T-cell (primary cell): ENCODE measurements around the gene GRHL1. TPM values are rescaled to one million over a fixed set of nuclear protein-coding genes. Genes with fewer than 3 reads are reported as not detected.

Source experiments
- ATAC-seq, 4 experiments: fragments of 200-7000 bp in 3 of 4; fragments of 150-1000 bp in 1 of 4; cut with Tn5 transposase; replicated peaks in 1 of 4; 1 replicate in 3 of 4; 2 replicates in 1 of 4; pipeline ENCODE4 v1.10.0; 2021; ENCODE audit warnings: moderate library complexity in 3 of 4, mild to moderate bottlenecking in 2 of 4, moderate number of reproducible peaks in 1 of 4
- CTCF ChIA-PET, 2 donors: fragments of 300-600 bp; sonication (Branson Sonifier 250); formaldehyde crosslinking; loops; one replicate each; lab custom pipeline; 2022; ENCODE audit warnings: antibody characterized with exemption in 2 of 2; lab: Charles Lee
- POLR2A ChIA-PET, 2 donors: fragments of 300-600 bp; sonication (Branson Sonifier 250); formaldehyde crosslinking; loops; one replicate each; lab custom pipeline; 2022; ENCODE audit warnings: antibody characterized with exemption in 2 of 2; lab: Charles Lee
- DNase-seq, 35 experiments: peaks; one replicate each; pipeline versions ENCODE4 v3.0.0 to v3.0.0-alpha.2; 2013 to 2023
- H3K27ac ChIP-seq: one replicate; pipeline ENCODE4 v1.5.1; 2013; ENCODE audit warnings: low read length
- H3K27me3 ChIP-seq, 2 experiments: replicated peaks in 1 of 2; 1 replicate in 1 of 2; 2 replicates in 1 of 2; pipeline versions ENCODE4 v1.6.1 to v1.7.0; 2013; ENCODE audit warnings: low read length in 1 of 2, mixed read lengths in 1 of 2; ENCODE audit not compliant: control insufficient read depth in 2 of 2, insufficient read depth in 2 of 2; ENCODE audit errors: extremely low read depth in 1 of 2
- H3K36me3 ChIP-seq, 2 donors: 1 replicate in 1 of 2; 2 replicates in 1 of 2; pipeline versions ENCODE4 v1.6.1 to v1.7.0; 2013; ENCODE audit warnings: low read length in 1 of 2; ENCODE audit not compliant: control insufficient read depth in 2 of 2, insufficient read depth in 1 of 2; ENCODE audit errors: extremely low read depth in 1 of 2
- H3K4me1 ChIP-seq, 2 experiments: 1 replicate in 1 of 2; 2 replicates in 1 of 2; pipeline versions ENCODE4 v1.6.1 to v1.7.0; 2013; ENCODE audit warnings: low read length in 2 of 2, mixed read lengths in 1 of 2; ENCODE audit not compliant: insufficient read depth in 2 of 2, control insufficient read depth in 1 of 2; ENCODE audit errors: extremely low read depth in 1 of 2
- H3K4me3 ChIP-seq, 2 donors: 1 replicate in 1 of 2; 2 replicates in 1 of 2; pipeline versions ENCODE4 v1.5.1 to v1.7.0; 2013; ENCODE audit warnings: mild to moderate bottlenecking in 2 of 2, low read length in 1 of 2, moderate library complexity in 1 of 2; ENCODE audit not compliant: control insufficient read depth in 1 of 2; ENCODE audit errors: extremely low read depth in 1 of 2
- H3K9me3 ChIP-seq: 2 replicates; pipeline ENCODE4 v1.7.0; 2013
- H3K27ac Mint-ChIP-seq, 2 donors: one replicate each; pipeline ENCODE4 v1.8.0; 2020 to 2021; ENCODE audit warnings: mild to moderate bottlenecking in 2 of 2, mixed read lengths in 2 of 2
- H3K27me3 Mint-ChIP-seq, 2 donors: one replicate each; pipeline ENCODE4 v1.8.0; 2021 to 2022; ENCODE audit warnings: mixed read lengths in 2 of 2
- H3K36me3 Mint-ChIP-seq: one replicate; pipeline ENCODE4 v1.8.0; 2021; ENCODE audit warnings: mixed read lengths
- H3K4me1 Mint-ChIP-seq, 3 donors: one replicate each; pipeline ENCODE4 v1.8.0; 2020 to 2022; ENCODE audit warnings: mixed read lengths in 3 of 3, mild to moderate bottlenecking in 1 of 3
- H3K4me3 Mint-ChIP-seq, 3 donors: one replicate each; pipeline ENCODE4 v1.8.0; 2020 to 2022; ENCODE audit warnings: mild to moderate bottlenecking in 3 of 3, mixed read lengths in 3 of 3, moderate library complexity in 3 of 3
- H3K9me3 Mint-ChIP-seq, 3 donors: one replicate each; pipeline ENCODE4 v1.8.0; 2020 to 2022; ENCODE audit warnings: mixed read lengths in 3 of 3
- WGBS: methylation state at CpG from one replicate; pipeline ENCODE4 v1.1.5; 2013; ENCODE audit warnings: missing lambda C conversion rate; ENCODE audit not compliant: insufficient coverage; 5-methylcytosine and 5-hydroxymethylcytosine counted together
- total RNA-seq, 35 experiments: library from RNA in 6 of 35; stranded (reverse) in 6 of 35; fragments of 120-200 nt in 1 of 35; gene quantifications; one replicate each; pipeline versions ENCODE4 v1.2.1 to v1.2.4 and lab custom pipeline; 2013 to 2026

GRHL1 gene
- total RNA-seq, 5 donors from 2014 or later (not counting 1 experiment from before 2014, with no cell fraction given) = 0.07 to 0.61 (median 0.43) TPM

DNA sequence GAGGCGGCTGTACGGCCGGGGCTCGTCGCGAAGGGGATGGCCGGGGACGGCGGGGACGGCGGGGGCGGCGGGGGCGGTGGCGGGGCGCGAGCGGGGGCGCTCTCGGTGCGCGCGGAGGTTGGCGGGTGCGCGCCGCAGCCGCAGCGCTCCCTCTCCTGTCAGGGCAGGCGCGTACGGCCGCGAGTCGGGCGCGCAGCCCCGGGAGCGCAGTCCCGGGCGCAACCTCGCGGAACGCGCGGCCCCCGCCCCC is 296 bp upstream of the GRHL1 start:
- H3K27me3 Mint-ChIP-seq = peaks cover 32 to 40% of the 10 kb centered on the region in 2 donors
- no peaks in the 10 kb centered on the region for H3K36me3 ChIP-seq
- no peak for DNase-seq
- peak overlapping the region; percentile 48 to 62 for H3K4me3 ChIP-seq
- WGBS = 0% methylated on average over 45 of the region's 47 CpGs
- no peak overlapping the region for H3K27ac Mint-ChIP-seq
- no peaks in the 10 kb centered on the region for H3K9me3 Mint-ChIP-seq
- H3K4me1 ChIP-seq = peaks cover 0 to 14% of the 10 kb centered on the region in 2 experiments
- CTCF ChIA-PET = no interaction called here
- H3K4me1 Mint-ChIP-seq = peaks cover 10 to 12% (median 10%) of the 10 kb centered on the region in 3 donors
- H3K4me3 Mint-ChIP-seq = peak overlapping the region; percentile 68 to 88 (median 85)
- no peak for ATAC-seq
- H3K27ac ChIP-seq = no peak overlapping the region
- H3K9me3 ChIP-seq = no peaks in the 10 kb centered on the region
- POLR2A ChIA-PET = no interaction called here
- H3K27me3 ChIP-seq = peaks cover 15 to 37% of the 10 kb centered on the region in 2 experiments
- H3K36me3 Mint-ChIP-seq = no peaks in the 10 kb centered on the region

- H3K4me1 Mint-ChIP-seq = peaks cover 10 to 12% (median 10%) of the 10 kb centered on the region in 3 donors
- H3K27ac ChIP-seq = no peak overlapping the region
Measured at GRCh38 chr2:9952286-9952737, 819 bp downstream of the GRHL1 start.

GRCh38 chr2:9952856-9953503 is 1.5 kb downstream of the GRHL1 start:
- Histone ChIP-seq H3K4me1 (peaks cover 0 to 14% of the 10 kb centered on the region in 2 experiments), H3K9me3 (no peaks in the 10 kb centered on the region), H3K27ac (no peak overlapping the region), H3K4me3 (no peak overlapping the region), H3K36me3 (no peaks in the 10 kb centered on the region), H3K27me3 (peaks cover 15 to 34% of the 10 kb centered on the region in 2 experiments)
- H3K9me3 Mint-ChIP-seq = no peaks in the 10 kb centered on the region
- peaks cover 36 to 42% of the 10 kb centered on the region in 2 donors for H3K27me3 Mint-ChIP-seq
- ATAC-seq = no peak
- no peak for DNase-seq
- no peaks in the 10 kb centered on the region for H3K36me3 Mint-ChIP-seq
- ChIA-PET POLR2A (interaction anchor here in 1 of 2 donors (0.6 kb wide), 1 partner anchor 32 kb away, joined by 4 read pairs; no protein-coding TSS in a partner anchor), CTCF (interaction anchor here in 1 of 2 donors (0.8 to 1.0 kb wide), 2 partner anchors 12 to 31 kb away, joined by 3 read pairs; no protein-coding TSS in a partner anchor)
- H3K4me3 Mint-ChIP-seq = peak overlapping the region; percentile 71 to 85 (median 78)
- peaks cover 10 to 12% (median 10%) of the 10 kb centered on the region in 3 donors for H3K4me1 Mint-ChIP-seq
- no peak overlapping the region for H3K27ac Mint-ChIP-seq
- 92% methylated on average over 5 of the region's 8 CpGs for WGBS

More at GRCh38 chr2:9952286-9952737, 819 bp downstream of the GRHL1 start:
- no peaks in the 10 kb centered on the region for H3K36me3 ChIP-seq
- H3K9me3 Mint-ChIP-seq = no peaks in the 10 kb centered on the region
- H3K9me3 ChIP-seq = no peaks in the 10 kb centered on the region
- peak overlapping the region; percentile 51 to 61 for H3K4me3 ChIP-seq
- H3K4me3 Mint-ChIP-seq = peak overlapping the region; percentile 71 to 85 (median 78)
- POLR2A ChIA-PET = no interaction called here
- CTCF ChIA-PET = interaction anchor here in 1 of 2 donors (1.0 kb wide), 1 partner anchor 13 kb away, joined by 3 read pairs; no protein-coding TSS in a partner anchor
- no peak for DNase-seq
- H3K36me3 Mint-ChIP-seq = no peaks in the 10 kb centered on the region
- WGBS = 13% methylated on average over 6 of the region's 15 CpGs
- no peak overlapping the region for H3K27ac Mint-ChIP-seq
- H3K27me3 ChIP-seq = peaks cover 15 to 32% of the 10 kb centered on the region in 2 experiments
- peaks cover 32 to 36% of the 10 kb centered on the region in 2 donors for H3K27me3 Mint-ChIP-seq
- ATAC-seq = no peak
- peaks cover 0 to 14% of the 10 kb centered on the region in 2 experiments for H3K4me1 ChIP-seq

DNA sequence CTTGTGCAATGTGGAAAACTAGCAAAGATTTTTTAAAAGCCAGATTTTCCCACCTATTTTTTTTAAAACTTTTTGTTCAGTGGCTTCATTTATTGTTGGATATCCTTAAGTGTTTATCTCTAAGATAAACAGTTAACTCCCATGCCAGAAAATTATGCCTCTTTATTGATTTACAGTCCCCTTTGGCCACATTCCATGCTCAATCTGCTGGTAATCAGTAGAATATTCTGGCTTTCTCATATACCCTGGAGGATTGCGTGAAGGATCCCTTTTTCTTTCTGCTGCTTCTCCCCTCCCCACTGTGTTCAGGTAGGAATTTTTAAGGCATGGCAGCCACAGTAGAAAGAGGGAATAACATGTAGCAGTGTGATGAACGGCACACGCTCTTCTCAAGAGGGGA is 2.6 kb downstream of the GRHL1 start:
- H3K36me3 ChIP-seq = no peaks in the 10 kb centered on the region
- no peaks in the 10 kb centered on the region for H3K9me3 ChIP-seq
- ATAC-seq (no peak), DNase-seq (no peak)
- peaks cover 0 to 14% of the 10 kb centered on the region in 2 experiments for H3K4me1 ChIP-seq
- POLR2A ChIA-PET = no interaction called here
- no peak overlapping the region for H3K4me3 ChIP-seq
- Mint-ChIP-seq H3K27ac (no peak overlapping the region), H3K4me3 (no peak overlapping the region), H3K27me3 (peaks cover 36% of the 10 kb centered on the region in 2 donors), H3K36me3 (no peaks in the 10 kb centered on the region), H3K9me3 (no peaks in the 10 kb centered on the region), H3K4me1 (peaks cover 10 to 12% (median 10%) of the 10 kb centered on the region in 3 donors)
- peaks cover 15 to 28% of the 10 kb centered on the region in 2 experiments for H3K27me3 ChIP-seq
- H3K27ac ChIP-seq = no peak overlapping the region
- CTCF ChIA-PET = interaction anchor here in 1 of 2 donors (0.6 kb wide), 1 partner anchor 1106 kb away, joined by 3 read pairs; no protein-coding TSS in a partner anchor
- 100% methylated on average over 2 of the region's 3 CpGs for WGBS

- no peaks in the 10 kb centered on the region for H3K36me3 ChIP-seq
- ATAC-seq = no peak
- H3K9me3 Mint-ChIP-seq = no peaks in the 10 kb centered on the region
- no peak overlapping the region for H3K27ac ChIP-seq
- no peaks in the 10 kb centered on the region for H3K4me1 ChIP-seq
- no peak overlapping the region for H3K4me3 ChIP-seq
- DNase-seq = no peak
- ChIA-PET POLR2A (interaction anchor here in 1 of 2 donors (0.5 to 0.6 kb wide), 3 partner anchors 14 to 96 kb away, joined by 3 to 5 read pairs (median 4); no protein-coding TSS in a partner anchor), CTCF (no interaction called here)
- peaks cover 17% of the 10 kb centered on the region in 2 donors for H3K27me3 Mint-ChIP-seq
- H3K27me3 ChIP-seq = peaks cover 9 to 11% of the 10 kb centered on the region in 2 experiments
- H3K4me3 Mint-ChIP-seq = no peak overlapping the region
- H3K4me1 Mint-ChIP-seq = no peaks in the 10 kb centered on the region
- no peaks in the 10 kb centered on the region for H3K36me3 Mint-ChIP-seq
- no peaks in the 10 kb centered on the region for H3K9me3 ChIP-seq
- 80% methylated on average over 6 of the region's 8 CpGs for WGBS
- no peak overlapping the region for H3K27ac Mint-ChIP-seq
Measured at GRCh38 chr2:9958057-9958456, 6.6 kb downstream of the GRHL1 start.

GRCh38 chr2:9959262-9959661 is 7.8 kb downstream of the GRHL1 start:
- Mint-ChIP-seq H3K27ac (no peak overlapping the region), H3K4me3 (no peak overlapping the region), H3K9me3 (no peaks in the 10 kb centered on the region), H3K4me1 (no peaks in the 10 kb centered on the region), H3K27me3 (peaks cover 10 to 14% of the 10 kb centered on the region in 2 donors), H3K36me3 (no peaks in the 10 kb centered on the region)
- no peak overlapping the region for H3K4me3 ChIP-seq
- H3K9me3 ChIP-seq = no peaks in the 10 kb centered on the region
- no peak for DNase-seq
- ChIA-PET POLR2A (no interaction called here), CTCF (no interaction called here)
- no CpG with 5 or more reads among the region's 3 CpGs for WGBS
- no peak for ATAC-seq
- H3K27me3 ChIP-seq = peaks cover 3 to 9% of the 10 kb centered on the region in 2 experiments
- H3K4me1 ChIP-seq = no peaks in the 10 kb centered on the region
- H3K27ac ChIP-seq = no peak overlapping the region
- no peaks in the 10 kb centered on the region for H3K36me3 ChIP-seq
